GM12878 (cell line): ENCODE data around the gene SRGAP2C. TPM values are rescaled to one million over a fixed set of nuclear protein-coding genes. Genes with fewer than 3 reads are reported as not detected.
A peak's percentile ranks its signal among the peaks of the same experiment; 100 is the strongest.
"Not testable (repeated sequence)": the region's sequence is repeated elsewhere in the genome, so short reads cannot be mapped to it uniquely, and the experiment has no call there.

Experiments used
- ATAC-seq: fragments of 200-7000 bp; cut with Tn5 transposase; 3 replicates; pipeline ENCODE4 v1.9.1; 2020; ENCODE audit warnings: mild to moderate bottlenecking, moderate library complexity
- BruUV-seq: library from RNA; stranded (reverse); fragments of 400-500 nt; replicated peaks from 2 replicates; lab custom pipeline; 2021; lab: Mats Ljungman, UMichigan
- CTCF ChIA-PET: fragments of 300-600 bp; sonication (Branson Sonifier 250); formaldehyde crosslinking; extraction: SDS; loops from one replicate; lab custom pipeline; 2021; ENCODE audit warnings: inconsistent platforms; lab: Yijun Ruan, JAX
- POLR2A ChIA-PET: fragments of 350-600 bp; formaldehyde crosslinking; extraction: SDS; loops from one replicate; lab custom pipeline; 2021; ENCODE audit warnings: inconsistent platforms; lab: Charles Lee
- RAD21 ChIA-PET: fragments of 300-600 bp; sonication (Branson Sonifier 250); formaldehyde crosslinking; loops from one replicate; lab custom pipeline; 2023; ENCODE audit warnings: antibody characterized with exemption; ENCODE audit not compliant: unreplicated experiment; lab: Charles Lee
- SMC1A ChIA-PET: fragments of 300-600 bp; sonication (Branson Sonifier 250); formaldehyde crosslinking; loops from one replicate; lab custom pipeline; 2023; ENCODE audit not compliant: unreplicated experiment, uncharacterized antibody; lab: Charles Lee
- DNase-seq: peaks from one replicate; pipeline ENCODE4 v3.0.0-alpha.2; 2011; ENCODE audit warnings: low read depth, low spot score
- FAIRE-seq: peaks from 3 replicates; lab custom pipeline; 2011; peaks lifted over from hg19 to GRCh38; lab: Jason Lieb, UNC
- H2AFZ ChIP-seq: 2 replicates; pipeline ENCODE4 v1.6.0; 2011; ENCODE audit warnings: low read depth, low read length, control low read depth; ENCODE audit not compliant: control insufficient read depth
- H3K27ac ChIP-seq: 2 replicates; pipeline ENCODE4 v1.5.1; 2011; ENCODE audit warnings: control low read depth; ENCODE audit not compliant: control insufficient read depth, insufficient read depth
- H3K27me3 ChIP-seq, 2 experiments: replicated peaks in 1 of 2; 2 replicates each; pipeline versions ENCODE4 v1.6.0 to v1.6.1; 2011; ENCODE audit warnings: low read length in 1 of 2; ENCODE audit not compliant: control insufficient read depth in 2 of 2, insufficient read depth in 2 of 2
- H3K36me3 ChIP-seq, 2 experiments: 2 replicates each; pipeline ENCODE4 v1.5.1; 2011; ENCODE audit warnings: low read length in 1 of 2; ENCODE audit not compliant: control insufficient read depth in 2 of 2, insufficient read depth in 2 of 2
- H3K4me1 ChIP-seq: 2 replicates; pipeline ENCODE4 v1.6.1; 2011; ENCODE audit warnings: mild to moderate bottlenecking, low read length, moderate library complexity, mixed read lengths; ENCODE audit not compliant: control insufficient read depth, insufficient read depth
- H3K4me2 ChIP-seq: 2 replicates; pipeline ENCODE4 v1.6.0; 2011; ENCODE audit warnings: control low read depth; ENCODE audit not compliant: control insufficient read depth, insufficient read depth
- H3K4me3 ChIP-seq: fragments of 200-600 bp; sonication (generic); 2 replicates; pipeline ENCODE4 v1.5.1; 2016
- H3K79me2 ChIP-seq: 2 replicates; pipeline ENCODE4 v1.6.0; 2011; ENCODE audit warnings: low read length; ENCODE audit not compliant: control insufficient read depth, insufficient read depth
- H3K9ac ChIP-seq: 2 replicates; pipeline ENCODE4 v1.8.0; 2011; ENCODE audit warnings: low read length, control low read depth, mixed read lengths; ENCODE audit not compliant: control insufficient read depth, insufficient read depth
- H3K9me3 ChIP-seq: replicated peaks from 3 replicates; pipeline ENCODE4 v1.5.1; 2011; ENCODE audit warnings: mild to moderate bottlenecking, low read length; ENCODE audit not compliant: control insufficient read depth, insufficient read depth
- H4K20me1 ChIP-seq: 2 replicates; pipeline ENCODE4 v1.6.0; 2011; ENCODE audit not compliant: control insufficient read depth, insufficient read depth
- WGBS: methylation state at CpG from one replicate; pipeline ENCODE4 v1.1.6; 2016; ENCODE audit warnings: low lambda C conversion rate; ENCODE audit not compliant: insufficient replicate concordance, insufficient coverage; ENCODE audit errors: missing lambda C conversion rate; 5-methylcytosine and 5-hydroxymethylcytosine counted together
- in situ Hi-C: fragments of 300-500 bp; cut with MboI; formaldehyde crosslinking; loops from 9 replicates; pipeline ENCODE4 v1.14.3; 2018; ENCODE audit warnings: mixed read lengths
- intact Hi-C: fragments of 100-400 bp; cut with micrococcal nuclease; formaldehyde crosslinking; loops from one replicate; pipeline ENCODE4 v1.14.2; 2022; ENCODE audit not compliant: unreplicated experiment
- polyA plus RNA-seq, 11 experiments: library from polyadenylated mRNA; depleted of rRNA in 4 of 11; unstranded in 6 of 11; stranded (reverse) in 5 of 11; fragments of >200 nt; fragmentation: Nextera tagmentation in 4 of 11; fragmentation: Illumina TruSeq in 1 of 11; extraction: Ambion mirVana in 4 of 11; extraction: Trizol in 1 of 11; gene quantifications; 1 replicate in 1 of 11; 2 replicates in 10 of 11; pipeline versions ENCODE4 v1.2.1 to v1.2.3, GENCODE V29; 2011 to 2016; ENCODE audit warnings: inconsistent platforms in 2 of 11, missing spikeins in 2 of 11, low read depth in 1 of 11
- total RNA-seq, 4 experiments: library from RNA; depleted of rRNA in 3 of 4; stranded (reverse); fragments of >200 nt in 3 of 4; fragmentation: Illumina TruSeq in 1 of 4; extraction: Trizol in 1 of 4; gene quantifications; 2 replicates each; pipeline versions ENCODE4 v1.2.1 to v1.2.3, GENCODE V29; 2013 to 2021

Gene SRGAP2C
- total and polyA plus RNA-seq, 10 of the 15 experiments (the other 5 are each of a cell fraction or from before 2014, with no cell fraction given), result 0.82 to 7.6 (median 2.3) TPM

- intact Hi-C loops, in situ Hi-C loops, FAIRE-seq, POLR2A ChIA-PET, BruUV-seq, H3K4me1 ChIP-seq, H3K36me3 ChIP-seq, H3K9ac ChIP-seq, H3K79me2 ChIP-seq, H3K4me2 ChIP-seq, H2AFZ ChIP-seq, CTCF ChIA-PET, H4K20me1 ChIP-seq, SMC1A ChIA-PET, H3K27me3 ChIP-seq, DNase-seq, ATAC-seq, H3K9me3 ChIP-seq, RAD21 ChIA-PET, H3K27ac ChIP-seq: not testable (repeated sequence)
- H3K4me3 ChIP-seq, result peak overlapping the region; percentile 60; the same call in 1 of the 2 replicates
- 16% methylated on average over 5 of the region's 31 CpGs for WGBS
These were observed 908 bp upstream of the SRGAP2C start for GRCh38 chr1:121183867-121184266.

GRCh38 chr1:121185140-121185708 lies 449 bp downstream of the SRGAP2C start:
- intact Hi-C loops, H3K4me3 ChIP-seq, BruUV-seq, H3K9me3 ChIP-seq, SMC1A ChIA-PET, H3K4me1 ChIP-seq, DNase-seq, H3K27me3 ChIP-seq, H2AFZ ChIP-seq, H4K20me1 ChIP-seq, H3K36me3 ChIP-seq, RAD21 ChIA-PET, H3K4me2 ChIP-seq, H3K9ac ChIP-seq, H3K79me2 ChIP-seq, FAIRE-seq, H3K27ac ChIP-seq, POLR2A ChIA-PET, in situ Hi-C loops, CTCF ChIA-PET: not testable (repeated sequence)
- ATAC-seq, result peak; percentile 6
- no CpG with 5 or more reads among the region's 48 CpGs for WGBS

DNA sequence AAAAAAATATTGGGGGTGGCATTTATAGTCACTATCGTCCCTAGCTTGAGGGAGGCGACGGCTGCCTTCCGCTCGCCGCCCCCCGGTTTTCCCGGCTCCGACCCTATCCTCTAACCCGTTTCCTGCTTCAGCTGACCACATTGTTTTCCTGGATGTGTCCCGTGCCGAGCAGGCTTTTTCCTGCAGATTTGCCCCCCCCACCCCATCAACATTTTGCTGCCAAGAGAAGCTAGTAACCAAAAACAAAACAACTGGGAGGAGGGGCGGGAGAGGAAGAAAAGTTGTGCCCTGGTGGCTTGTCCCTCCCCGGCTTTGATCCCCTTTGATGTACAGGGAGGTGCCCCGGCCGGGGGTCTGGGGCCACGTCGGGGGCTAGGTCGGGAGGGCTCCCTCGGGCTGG lies 1.4 kb downstream of the SRGAP2C start:
- H4K20me1 ChIP-seq, intact Hi-C loops, H2AFZ ChIP-seq, H3K27me3 ChIP-seq, H3K79me2 ChIP-seq, ATAC-seq, DNase-seq, H3K36me3 ChIP-seq, H3K4me1 ChIP-seq, in situ Hi-C loops, FAIRE-seq, H3K27ac ChIP-seq, SMC1A ChIA-PET, H3K4me2 ChIP-seq, H3K4me3 ChIP-seq, BruUV-seq, POLR2A ChIA-PET, H3K9ac ChIP-seq, CTCF ChIA-PET, RAD21 ChIA-PET, H3K9me3 ChIP-seq: not testable (repeated sequence)
- WGBS, result no CpG with 5 or more reads among the region's 20 CpGs

DNA sequence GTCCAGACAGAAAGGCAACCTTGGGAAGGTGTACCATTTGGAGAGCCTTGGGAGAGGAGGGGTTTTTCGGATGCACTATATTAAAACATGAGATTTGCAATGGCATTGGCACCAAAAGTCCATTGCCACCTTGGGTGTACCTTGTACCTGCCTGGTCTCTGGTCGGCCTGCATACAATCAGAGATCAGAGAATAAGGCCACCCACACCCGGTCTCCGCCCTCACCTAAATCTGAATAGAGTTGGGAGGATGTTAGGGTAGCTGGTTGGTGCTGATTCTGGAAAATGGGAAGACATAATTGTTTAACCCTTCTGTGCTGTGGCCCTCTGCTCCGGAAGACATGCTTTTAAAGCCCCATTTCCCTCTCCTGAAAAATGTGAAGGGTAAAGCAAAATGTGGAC lies 3.1 kb downstream of the SRGAP2C start:
- POLR2A ChIA-PET, SMC1A ChIA-PET, H2AFZ ChIP-seq, DNase-seq, ATAC-seq, H4K20me1 ChIP-seq, H3K9me3 ChIP-seq, H3K79me2 ChIP-seq, H3K4me1 ChIP-seq, CTCF ChIA-PET, RAD21 ChIA-PET, FAIRE-seq, H3K4me3 ChIP-seq, H3K4me2 ChIP-seq, in situ Hi-C loops, H3K27me3 ChIP-seq, H3K36me3 ChIP-seq, H3K9ac ChIP-seq, intact Hi-C loops, H3K27ac ChIP-seq: not testable (repeated sequence)
- TSS peak; percentile 52 for BruUV-seq
- WGBS, result 94% methylated on average over 5 of the region's 5 CpGs
